ENCODE data around the gene TMEM109. TPM values are rescaled to one million over a fixed set of nuclear protein-coding genes. Genes with fewer than 3 reads are reported as not detected.

TMEM109 gene
- total and polyA plus RNA-seq, 9 of the 15 experiments (the other 6 are each of a cell fraction or from before 2014, with no cell fraction given) = 9.2 to 71.3 (median 30.5) TPM

DNA sequence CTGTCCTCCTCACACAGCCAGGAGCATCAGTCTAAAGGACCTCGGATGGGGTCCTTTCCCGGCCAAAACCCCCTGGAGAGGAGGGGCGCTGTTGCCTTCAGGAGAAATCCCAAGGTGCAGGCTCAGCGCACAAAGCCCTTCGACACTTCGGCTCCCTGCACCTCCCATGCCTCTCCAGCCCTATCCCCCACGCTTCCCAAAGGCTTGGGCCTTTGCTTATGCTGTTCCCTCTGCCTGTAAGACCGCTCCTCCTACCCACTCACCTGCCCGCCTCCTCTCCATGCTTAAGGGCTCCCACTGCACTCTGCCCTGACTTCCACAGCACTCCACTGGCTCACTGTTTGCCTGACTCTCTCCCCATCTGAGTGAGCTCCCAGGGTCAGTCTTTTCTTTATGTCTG is 24.5 kb downstream of the TMEM109 start (continued):
- TF ChIP-seq, protein P1, sequence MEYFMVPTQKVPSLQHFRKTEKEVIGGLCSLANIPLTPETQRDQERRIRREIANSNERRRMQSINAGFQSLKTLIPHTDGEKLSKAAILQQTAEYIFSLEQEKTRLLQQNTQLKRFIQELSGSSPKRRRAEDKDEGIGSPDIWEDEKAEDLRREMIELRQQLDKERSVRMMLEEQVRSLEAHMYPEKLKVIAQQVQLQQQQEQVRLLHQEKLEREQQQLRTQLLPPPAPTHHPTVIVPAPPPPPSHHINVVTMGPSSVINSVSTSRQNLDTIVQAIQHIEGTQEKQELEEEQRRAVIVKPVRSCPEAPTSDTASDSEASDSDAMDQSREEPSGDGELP (CRISPR knock-in tag; IDR thresholded peaks at IDR 0.05; ENCODE audit: borderline replicate concordance) = no peak
- TF ChIP-seq MAFK (IDR thresholded peaks at IDR 0.05; ENCODE audit: low read length) = no peak
- TF ChIP-seq TBL1XR1 (IDR thresholded peaks at IDR 0.05; ENCODE audit: low read length in 2 of 2) = no peak
- TF ChIP-seq, protein P2, sequence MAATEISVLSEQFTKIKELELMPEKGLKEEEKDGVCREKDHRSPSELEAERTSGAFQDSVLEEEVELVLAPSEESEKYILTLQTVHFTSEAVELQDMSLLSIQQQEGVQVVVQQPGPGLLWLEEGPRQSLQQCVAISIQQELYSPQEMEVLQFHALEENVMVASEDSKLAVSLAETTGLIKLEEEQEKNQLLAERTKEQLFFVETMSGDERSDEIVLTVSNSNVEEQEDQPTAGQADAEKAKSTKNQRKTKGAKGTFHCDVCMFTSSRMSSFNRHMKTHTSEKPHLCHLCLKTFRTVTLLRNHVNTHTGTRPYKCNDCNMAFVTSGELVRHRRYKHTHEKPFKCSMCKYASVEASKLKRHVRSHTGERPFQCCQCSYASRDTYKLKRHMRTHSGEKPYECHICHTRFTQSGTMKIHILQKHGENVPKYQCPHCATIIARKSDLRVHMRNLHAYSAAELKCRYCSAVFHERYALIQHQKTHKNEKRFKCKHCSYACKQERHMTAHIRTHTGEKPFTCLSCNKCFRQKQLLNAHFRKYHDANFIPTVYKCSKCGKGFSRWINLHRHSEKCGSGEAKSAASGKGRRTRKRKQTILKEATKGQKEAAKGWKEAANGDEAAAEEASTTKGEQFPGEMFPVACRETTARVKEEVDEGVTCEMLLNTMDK (IDR thresholded peaks at IDR 0.05; ENCODE audit: borderline replicate concordance, insufficient read depth, low read depth, low read length, poor library complexity, severe bottlenecking) = no peak
- TF ChIP-seq, protein P3, sequence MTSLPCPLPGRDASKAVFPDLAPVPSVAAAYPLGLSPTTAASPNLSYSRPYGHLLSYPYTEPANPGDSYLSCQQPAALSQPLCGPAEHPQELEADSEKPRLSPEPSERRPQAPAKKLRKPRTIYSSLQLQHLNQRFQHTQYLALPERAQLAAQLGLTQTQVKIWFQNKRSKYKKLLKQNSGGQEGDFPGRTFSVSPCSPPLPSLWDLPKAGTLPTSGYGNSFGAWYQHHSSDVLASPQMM (CRISPR knock-in tag; IDR thresholded peaks at IDR 0.05) = no peak
- no peak for TF ChIP-seq PHTF2 (CRISPR knock-in tag; IDR thresholded peaks at IDR 0.05)
- no peak for TF ChIP-seq HNRNPUL1 (IDR thresholded peaks at IDR 0.05; ENCODE audit: low read length)
- TF ChIP-seq BCOR (IDR thresholded peaks at IDR 0.05) = no peak
- no peak for TF ChIP-seq ZSCAN29 (IDR thresholded peaks at IDR 0.05)

Data from K562 (cell line).